ENCODE results near the gene DAAM1. TPM values are rescaled to one million over a fixed set of nuclear protein-coding genes. Genes with fewer than 3 reads are reported as not detected.

The DAAM1 gene
- total RNA-seq, 1 experiment from 2014 or later: 30.4 TPM

DNA sequence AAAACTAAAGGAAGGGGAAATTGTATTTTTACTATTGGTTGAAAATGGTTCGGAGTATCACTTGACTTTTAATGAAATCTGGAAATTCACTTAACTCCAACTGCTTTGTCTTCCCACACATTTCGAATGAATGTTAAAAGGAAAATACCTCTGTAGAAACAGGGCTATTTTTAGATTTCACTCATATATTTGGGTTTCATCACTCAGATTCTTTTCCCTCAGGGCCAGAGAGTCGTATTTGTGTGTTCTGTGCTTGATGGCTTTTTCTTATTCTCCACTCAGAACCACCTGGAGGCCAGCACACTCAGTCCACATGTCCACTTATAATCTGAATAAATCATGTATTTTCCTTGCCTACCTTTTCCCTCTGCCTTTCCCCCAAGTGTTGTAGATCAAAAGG is 40.0 kb downstream of the DAAM1 start:
- Mint-ChIP-seq H3K27ac (peak overlapping the region; percentile 2; the same call in 1 of the 2 replicates), H3K4me3 (no peak overlapping the region), H3K27me3 (ENCODE audit: low read depth) (no peaks in the 10 kb centered on the region), H3K9me3 (no peaks in the 10 kb centered on the region), H3K36me3 (no peaks in the 10 kb centered on the region), H3K4me1 (0 out of 2 replicates have a peak, but pooled peaks cover 3% of the 10 kb centered on the region)
- ATAC-seq: no peak
- no peak for TF ChIP-seq GABPB1 (CRISPR knock-in tag; IDR thresholded peaks at IDR 0.05)
- no peak for TF ChIP-seq ZNF416 (CRISPR knock-in tag; IDR thresholded peaks at IDR 0.05)
- TF ChIP-seq ZMAT4 (CRISPR knock-in tag; IDR thresholded peaks at IDR 0.05): no peak
- TF ChIP-seq, protein P1, sequence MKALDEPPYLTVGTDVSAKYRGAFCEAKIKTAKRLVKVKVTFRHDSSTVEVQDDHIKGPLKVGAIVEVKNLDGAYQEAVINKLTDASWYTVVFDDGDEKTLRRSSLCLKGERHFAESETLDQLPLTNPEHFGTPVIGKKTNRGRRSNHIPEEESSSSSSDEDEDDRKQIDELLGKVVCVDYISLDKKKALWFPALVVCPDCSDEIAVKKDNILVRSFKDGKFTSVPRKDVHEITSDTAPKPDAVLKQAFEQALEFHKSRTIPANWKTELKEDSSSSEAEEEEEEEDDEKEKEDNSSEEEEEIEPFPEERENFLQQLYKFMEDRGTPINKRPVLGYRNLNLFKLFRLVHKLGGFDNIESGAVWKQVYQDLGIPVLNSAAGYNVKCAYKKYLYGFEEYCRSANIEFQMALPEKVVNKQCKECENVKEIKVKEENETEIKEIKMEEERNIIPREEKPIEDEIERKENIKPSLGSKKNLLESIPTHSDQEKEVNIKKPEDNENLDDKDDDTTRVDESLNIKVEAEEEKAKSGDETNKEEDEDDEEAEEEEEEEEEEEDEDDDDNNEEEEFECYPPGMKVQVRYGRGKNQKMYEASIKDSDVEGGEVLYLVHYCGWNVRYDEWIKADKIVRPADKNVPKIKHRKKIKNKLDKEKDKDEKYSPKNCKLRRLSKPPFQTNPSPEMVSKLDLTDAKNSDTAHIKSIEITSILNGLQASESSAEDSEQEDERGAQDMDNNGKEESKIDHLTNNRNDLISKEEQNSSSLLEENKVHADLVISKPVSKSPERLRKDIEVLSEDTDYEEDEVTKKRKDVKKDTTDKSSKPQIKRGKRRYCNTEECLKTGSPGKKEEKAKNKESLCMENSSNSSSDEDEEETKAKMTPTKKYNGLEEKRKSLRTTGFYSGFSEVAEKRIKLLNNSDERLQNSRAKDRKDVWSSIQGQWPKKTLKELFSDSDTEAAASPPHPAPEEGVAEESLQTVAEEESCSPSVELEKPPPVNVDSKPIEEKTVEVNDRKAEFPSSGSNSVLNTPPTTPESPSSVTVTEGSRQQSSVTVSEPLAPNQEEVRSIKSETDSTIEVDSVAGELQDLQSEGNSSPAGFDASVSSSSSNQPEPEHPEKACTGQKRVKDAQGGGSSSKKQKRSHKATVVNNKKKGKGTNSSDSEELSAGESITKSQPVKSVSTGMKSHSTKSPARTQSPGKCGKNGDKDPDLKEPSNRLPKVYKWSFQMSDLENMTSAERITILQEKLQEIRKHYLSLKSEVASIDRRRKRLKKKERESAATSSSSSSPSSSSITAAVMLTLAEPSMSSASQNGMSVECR (CRISPR knock-in tag; IDR thresholded peaks at IDR 0.05; ENCODE audit: borderline replicate concordance): no peak
- TF ChIP-seq ZBTB43 (CRISPR knock-in tag; IDR thresholded peaks at IDR 0.05): no peak
- TF ChIP-seq JAZF1 (CRISPR knock-in tag; IDR thresholded peaks at IDR 0.05): no peak
- TF ChIP-seq, protein P2, sequence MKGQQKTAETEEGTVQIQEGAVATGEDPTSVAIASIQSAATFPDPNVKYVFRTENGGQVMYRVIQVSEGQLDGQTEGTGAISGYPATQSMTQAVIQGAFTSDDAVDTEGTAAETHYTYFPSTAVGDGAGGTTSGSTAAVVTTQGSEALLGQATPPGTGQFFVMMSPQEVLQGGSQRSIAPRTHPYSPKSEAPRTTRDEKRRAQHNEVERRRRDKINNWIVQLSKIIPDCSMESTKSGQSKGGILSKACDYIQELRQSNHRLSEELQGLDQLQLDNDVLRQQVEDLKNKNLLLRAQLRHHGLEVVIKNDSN (CRISPR knock-in tag; IDR thresholded peaks at IDR 0.05): no peak
- no peak for TF ChIP-seq ATF3 (CRISPR knock-in tag; conservative IDR thresholded peaks at IDR 0.05)
- TF ChIP-seq ZNF423 (CRISPR knock-in tag; IDR thresholded peaks at IDR 0.05): no peak
- no peak for TF ChIP-seq ZNF671 (CRISPR knock-in tag; IDR thresholded peaks at IDR 0.05)
- TF ChIP-seq FOXK1 (CRISPR knock-in tag; IDR thresholded peaks at IDR 0.05): no peak
- DNase-seq (ENCODE audit: low spot score): no peak
- ChIA-PET POLR2A (no interaction called here), CTCF (no interaction called here)

DNA sequence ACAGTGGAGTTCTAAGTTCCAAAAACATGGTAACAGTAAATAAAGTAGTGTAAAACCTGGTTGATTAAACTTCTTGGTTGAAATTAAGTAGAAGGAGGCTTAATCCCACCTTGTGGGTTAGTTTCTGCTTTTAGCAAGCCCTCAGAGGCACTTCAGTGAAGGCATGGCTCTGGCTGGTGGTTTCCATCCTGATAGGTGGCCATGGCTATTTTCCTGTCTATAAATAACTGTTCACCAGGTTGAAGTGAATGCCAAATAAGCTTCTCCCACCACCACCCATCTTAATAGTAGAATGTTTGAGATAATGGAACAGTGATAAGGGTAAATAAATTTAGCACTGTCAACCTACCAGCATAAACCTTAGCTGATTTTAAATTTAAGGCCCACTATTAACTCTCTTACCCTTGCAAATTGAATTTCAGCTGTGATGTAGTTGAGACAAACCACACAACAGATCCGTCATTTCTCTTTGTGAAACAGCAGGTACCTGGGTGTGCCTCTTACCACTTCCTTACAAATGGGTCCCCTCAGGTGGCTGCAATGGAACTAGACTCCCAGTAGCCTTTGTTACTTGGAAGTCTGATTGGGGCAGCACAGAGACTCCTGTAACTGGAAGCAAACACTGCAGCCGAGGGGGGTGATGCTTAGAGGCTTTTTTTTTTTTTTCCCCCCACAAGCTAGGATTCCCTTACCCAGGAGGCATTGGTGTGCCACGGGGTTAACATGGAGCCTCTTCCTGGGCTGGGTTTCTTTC is 41.4 kb downstream of the DAAM1 start:
- ChIA-PET POLR2A (no interaction called here), CTCF (no interaction called here)
- Mint-ChIP-seq H3K27me3 (ENCODE audit: low read depth) (no peaks in the 10 kb centered on the region), H3K4me1 (peaks cover 9% of the 10 kb centered on the region), H3K27ac (no peak overlapping the region), H3K36me3 (no peaks in the 10 kb centered on the region), H3K9me3 (no peaks in the 10 kb centered on the region; the same call in 1 of the 2 replicates), H3K4me3 (no peak overlapping the region)
- DNase-seq (ENCODE audit: low spot score) (no peak), ATAC-seq (peak; percentile 48)
- TF ChIP-seq TP53 (CRISPR knock-in tag; IDR thresholded peaks at IDR 0.05) (no peak), SP1 (CRISPR knock-in tag; conservative IDR thresholded peaks at IDR 0.05) (no peak), ZBTB43 (CRISPR knock-in tag; IDR thresholded peaks at IDR 0.05) (no peak)

DNA sequence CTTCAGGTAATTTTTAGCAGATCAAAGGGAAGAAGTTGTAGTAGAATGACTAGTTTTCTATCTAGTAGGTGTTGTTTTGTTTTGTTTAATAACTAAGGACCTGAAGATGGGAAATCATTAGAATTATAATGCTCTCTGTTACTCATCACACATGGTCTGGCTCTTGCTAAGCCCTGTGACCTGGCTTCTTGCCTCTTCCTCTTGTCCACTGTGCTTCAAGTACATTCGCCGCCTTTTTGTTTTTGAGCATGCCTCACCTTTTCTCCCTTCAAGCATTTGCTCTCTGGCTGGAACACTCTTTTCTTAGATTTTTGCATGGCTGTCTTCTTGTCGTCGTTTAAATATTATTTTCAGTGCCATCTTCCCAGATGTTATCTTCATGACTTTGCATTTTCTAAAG is 47.7 kb downstream of the DAAM1 start:
- no peak overlapping the region for H3K4me3 Mint-ChIP-seq
- ATAC-seq (no peak), DNase-seq (ENCODE audit: low spot score) (no peak)
- POLR2A ChIA-PET: no interaction called here
- H3K4me1 Mint-ChIP-seq: peaks cover 30% of the 10 kb centered on the region
- H3K27me3 Mint-ChIP-seq (ENCODE audit: low read depth): no peaks in the 10 kb centered on the region
- CTCF ChIA-PET: no interaction called here
- H3K9me3 Mint-ChIP-seq: no peaks in the 10 kb centered on the region; the same call in 1 of the 2 replicates
- no peaks in the 10 kb centered on the region for H3K36me3 Mint-ChIP-seq
- peak overlapping the region; percentile 0; the same call in 1 of the 2 replicates for H3K27ac Mint-ChIP-seq
- no peak for TF ChIP-seq RELA (CRISPR knock-in tag; IDR thresholded peaks at IDR 0.05; ENCODE audit: borderline replicate concordance)
- TF ChIP-seq ZBTB21 (CRISPR knock-in tag; IDR thresholded peaks at IDR 0.05; ENCODE audit: borderline replicate concordance): no peak
- no peak for TF ChIP-seq JUN (CRISPR knock-in tag; IDR thresholded peaks at IDR 0.05)
- TF ChIP-seq SMAD4 (CRISPR knock-in tag; IDR thresholded peaks at IDR 0.05): no peak
- TF ChIP-seq ZNF671 (CRISPR knock-in tag; IDR thresholded peaks at IDR 0.05): no peak
- TF ChIP-seq ZNF425 (CRISPR knock-in tag; conservative IDR thresholded peaks at IDR 0.05): no peak
- no peak for TF ChIP-seq NFYB (CRISPR knock-in tag; conservative IDR thresholded peaks at IDR 0.05; ENCODE audit: low read depth)
- no peak for TF ChIP-seq NFE2L1 (CRISPR knock-in tag; IDR thresholded peaks at IDR 0.05)
- no peak for TF ChIP-seq ZNF138 (CRISPR knock-in tag; conservative IDR thresholded peaks at IDR 0.05)
- no peak for TF ChIP-seq TEAD1 (CRISPR knock-in tag; IDR thresholded peaks at IDR 0.05)
- TF ChIP-seq GABPB1 (CRISPR knock-in tag; IDR thresholded peaks at IDR 0.05): no peak
